Choroid plexus epithelial cell (primary cell): Measurements from ENCODE around the gene TMEM236.
A peak's percentile ranks its signal among the peaks of the same experiment; 100 is the strongest.
"Not testable (repeated sequence)": the region's sequence is repeated elsewhere in the genome, so short reads cannot be mapped to it uniquely, and the experiment has no call there.

ENCODE experiments used
- DNase-seq: peaks from one replicate; pipeline ENCODE4 v3.0.0-alpha.2; 2010; ENCODE audit warnings: low read depth
- H3K4me3 ChIP-seq: 2 replicates; pipeline ENCODE4 v1.5.1; 2011; ENCODE audit warnings: low read depth, mild to moderate bottlenecking, control low read depth, low read length, moderate library complexity
- TF ChIP-seq, protein P1 (sequence below): conservative IDR thresholded peaks from 2 replicates; pipeline ENCODE4 v1.5.1; 2011; ENCODE audit warnings: low read depth, mild to moderate bottlenecking, control low read depth, inconsistent platforms, low read length, moderate library complexity

The TMEM236 gene

DNA sequence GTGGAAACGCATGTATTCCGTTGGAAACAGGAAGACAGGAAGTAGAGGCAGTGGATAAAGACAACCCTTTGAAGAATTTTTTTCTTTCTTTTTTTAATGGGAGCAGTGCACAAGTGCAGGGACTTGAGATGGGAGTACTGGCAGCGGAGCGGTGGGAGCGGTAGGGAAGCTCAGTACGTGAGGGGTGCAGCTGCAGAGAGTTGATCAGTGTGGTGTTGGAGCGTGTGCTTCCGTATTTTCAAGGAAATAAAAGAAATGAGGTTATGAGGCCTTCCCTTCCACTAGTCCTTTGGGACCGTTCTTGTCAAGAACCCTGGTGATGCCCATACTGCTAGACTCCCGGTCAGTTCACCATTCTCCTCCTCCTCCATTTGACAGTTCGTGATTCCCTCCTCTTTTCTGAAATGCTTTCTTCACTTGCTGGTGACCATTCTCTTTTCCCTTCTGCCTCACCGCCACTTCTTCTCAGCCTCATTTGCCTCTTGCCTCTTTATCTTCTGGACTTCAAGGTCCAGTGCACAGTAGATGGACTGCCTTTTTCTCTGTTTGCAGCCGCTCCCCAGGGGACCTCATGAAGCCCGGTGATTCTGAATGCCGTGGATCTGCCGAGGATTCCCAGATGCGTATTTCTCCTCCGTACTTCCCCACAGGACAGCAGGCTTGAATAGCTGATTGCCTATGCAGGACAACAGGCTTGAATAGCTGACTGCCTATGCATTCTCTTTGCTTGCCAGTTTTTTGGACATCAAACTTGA lies 39.1 kb upstream of the TMEM236 start:
- H3K4me3 ChIP-seq = peak overlapping the region; percentile 31
- TF ChIP-seq, protein P1, sequence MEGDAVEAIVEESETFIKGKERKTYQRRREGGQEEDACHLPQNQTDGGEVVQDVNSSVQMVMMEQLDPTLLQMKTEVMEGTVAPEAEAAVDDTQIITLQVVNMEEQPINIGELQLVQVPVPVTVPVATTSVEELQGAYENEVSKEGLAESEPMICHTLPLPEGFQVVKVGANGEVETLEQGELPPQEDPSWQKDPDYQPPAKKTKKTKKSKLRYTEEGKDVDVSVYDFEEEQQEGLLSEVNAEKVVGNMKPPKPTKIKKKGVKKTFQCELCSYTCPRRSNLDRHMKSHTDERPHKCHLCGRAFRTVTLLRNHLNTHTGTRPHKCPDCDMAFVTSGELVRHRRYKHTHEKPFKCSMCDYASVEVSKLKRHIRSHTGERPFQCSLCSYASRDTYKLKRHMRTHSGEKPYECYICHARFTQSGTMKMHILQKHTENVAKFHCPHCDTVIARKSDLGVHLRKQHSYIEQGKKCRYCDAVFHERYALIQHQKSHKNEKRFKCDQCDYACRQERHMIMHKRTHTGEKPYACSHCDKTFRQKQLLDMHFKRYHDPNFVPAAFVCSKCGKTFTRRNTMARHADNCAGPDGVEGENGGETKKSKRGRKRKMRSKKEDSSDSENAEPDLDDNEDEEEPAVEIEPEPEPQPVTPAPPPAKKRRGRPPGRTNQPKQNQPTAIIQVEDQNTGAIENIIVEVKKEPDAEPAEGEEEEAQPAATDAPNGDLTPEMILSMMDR = no peak
- peak; percentile 42 for DNase-seq

DNA sequence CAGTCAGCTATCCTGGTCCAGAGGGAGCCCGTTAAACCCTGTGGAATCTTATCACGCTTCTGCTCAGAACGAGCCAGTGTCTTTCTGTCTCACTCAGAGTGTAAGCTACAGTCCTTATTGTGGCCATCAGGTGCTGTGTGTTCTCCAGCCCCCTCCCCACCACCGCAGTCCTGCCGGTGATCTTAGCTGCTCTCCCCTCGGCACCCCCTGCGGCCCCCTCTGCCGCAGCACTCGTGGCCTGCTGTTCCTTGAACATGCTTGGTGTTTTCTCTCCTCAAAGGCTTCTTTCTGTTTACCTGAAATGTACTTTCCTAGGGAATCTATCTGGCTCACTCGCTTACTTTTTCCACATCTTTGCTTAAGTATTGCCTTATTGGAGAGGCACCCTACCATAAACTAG lies 38.2 kb upstream of the TMEM236 start:
- DNase-seq = no peak
- TF ChIP-seq, protein P1 = no peak
- no peak overlapping the region for H3K4me3 ChIP-seq

DNA sequence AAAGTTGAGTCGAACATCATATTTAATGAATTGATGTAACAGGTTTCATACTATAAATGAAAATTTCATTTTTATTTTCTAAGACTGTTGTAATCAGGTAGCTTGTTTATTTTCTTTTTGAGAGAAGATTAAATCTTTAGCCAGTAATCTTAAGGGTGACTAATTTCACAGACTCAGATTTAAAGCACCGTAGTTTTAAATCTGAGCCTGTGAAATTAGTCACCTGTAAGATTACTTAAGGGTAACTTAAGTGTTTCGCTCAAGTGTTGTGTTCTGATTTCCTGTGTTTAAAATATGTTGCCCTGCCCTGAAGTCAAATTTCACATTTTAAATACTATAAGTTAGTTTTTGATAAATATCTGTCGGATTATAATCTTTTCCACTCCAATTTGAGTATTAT lies 35.8 kb upstream of the TMEM236 start:
- DNase-seq = no peak
- TF ChIP-seq, protein P1 = no peak
- no peak overlapping the region for H3K4me3 ChIP-seq

DNA sequence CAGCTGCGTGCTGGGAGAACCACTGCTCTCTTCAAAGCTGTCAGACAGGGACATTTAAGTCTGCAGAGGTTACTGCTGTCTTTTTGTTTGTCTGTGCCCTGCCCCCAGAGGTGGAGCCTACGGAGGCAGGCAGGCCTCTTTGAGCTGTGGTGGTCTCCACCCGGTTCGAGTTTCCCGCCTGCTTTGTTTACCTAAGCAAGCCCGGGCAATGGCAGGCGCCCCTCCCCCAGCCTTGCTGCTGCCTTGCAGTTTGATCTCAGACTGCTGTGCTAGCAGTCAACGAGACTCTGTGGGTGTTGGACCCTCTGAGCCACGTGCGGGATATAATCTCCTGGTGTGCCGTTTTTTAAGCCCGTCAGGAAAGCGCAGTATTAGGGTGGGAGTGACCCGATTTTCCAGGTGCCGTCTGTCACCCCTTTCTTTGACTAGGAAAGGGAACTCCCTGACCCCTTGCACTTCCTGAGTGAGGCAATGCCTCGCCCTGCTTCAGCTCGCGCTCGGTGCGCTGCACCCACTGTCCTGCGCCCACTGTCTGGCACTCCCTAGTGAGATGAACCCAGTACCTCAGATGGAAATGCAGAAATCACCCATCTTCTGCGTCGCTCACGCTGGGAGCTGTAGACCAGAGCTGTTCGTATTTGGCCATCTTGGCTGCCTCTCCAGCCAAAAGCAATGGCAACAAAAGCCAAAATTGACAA lies 29.5 kb upstream of the TMEM236 start:
- not testable (repeated sequence) for H3K4me3 ChIP-seq, DNase-seq

DNA sequence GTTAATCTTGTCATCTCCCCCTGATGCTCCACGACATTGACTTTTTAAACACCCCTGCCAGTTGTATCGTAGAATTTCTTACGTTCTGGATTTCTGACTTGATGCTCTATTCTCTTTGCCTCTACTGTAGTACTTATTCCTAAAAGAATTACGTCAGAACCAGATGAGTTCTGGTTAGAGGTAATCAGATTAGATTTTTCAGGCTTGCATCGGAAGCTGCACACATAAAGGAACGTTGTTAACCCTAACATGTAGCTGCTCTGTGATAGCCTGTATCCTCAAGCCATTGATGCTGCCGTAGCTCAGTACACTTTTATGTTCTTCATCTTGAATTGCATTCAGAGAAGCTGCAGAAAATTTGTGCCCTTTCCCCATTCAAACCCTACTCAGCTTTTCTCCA lies 26.3 kb upstream of the TMEM236 start:
- no peak overlapping the region for H3K4me3 ChIP-seq
- DNase-seq = no peak
- TF ChIP-seq, protein P1 = no peak

DNA sequence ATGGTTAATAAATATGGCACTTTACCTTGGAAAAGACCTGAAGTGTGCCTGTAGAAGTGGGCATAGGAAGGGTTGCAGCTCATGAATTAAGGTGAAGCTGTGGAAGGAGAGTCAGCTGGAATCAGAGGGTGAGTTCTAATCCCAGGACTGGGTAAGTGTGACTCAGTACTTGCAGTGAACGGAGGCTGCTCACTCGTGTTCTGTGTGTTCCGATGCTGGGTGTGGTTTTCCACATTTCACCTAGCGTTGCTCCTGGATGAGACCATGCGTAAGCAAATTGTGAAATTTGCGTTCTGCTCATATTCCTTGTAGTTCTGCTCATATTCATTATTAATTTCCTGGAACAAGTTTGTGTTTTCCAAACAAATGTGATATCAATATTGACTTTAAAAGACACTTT lies 22.4 kb upstream of the TMEM236 start:
- no peak for DNase-seq
- no peak overlapping the region for H3K4me3 ChIP-seq
- TF ChIP-seq, protein P1 = no peak

DNA sequence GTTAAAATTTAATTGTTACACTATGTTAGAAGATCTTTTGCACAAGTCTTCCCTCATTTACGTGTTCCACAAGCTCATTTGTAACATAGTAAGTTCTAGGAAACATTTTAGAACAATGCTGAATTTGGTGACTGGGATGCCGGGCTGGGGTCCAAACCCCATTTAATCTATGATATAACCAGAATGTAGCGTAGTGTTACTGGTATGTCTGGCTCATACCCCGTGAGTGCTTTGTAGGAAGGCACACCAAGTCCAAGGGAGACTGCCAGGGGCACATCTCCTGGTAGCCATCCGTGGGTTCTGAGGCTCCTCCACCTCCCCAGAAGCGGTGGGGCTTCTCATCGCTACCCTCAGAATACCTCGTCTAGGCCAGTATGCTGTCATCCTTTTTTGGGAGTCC lies 21.3 kb upstream of the TMEM236 start:
- no peak overlapping the region for H3K4me3 ChIP-seq
- TF ChIP-seq, protein P1 = no peak
- no peak for DNase-seq
